Endothelial cell of umbilical vein (primary cell): ENCODE measurements around the gene FLT3. TPM values are rescaled to one million over a fixed set of nuclear protein-coding genes. Genes with fewer than 3 reads are reported as not detected.

Source experiments
- BruUV-seq: library from RNA; stranded (reverse); fragments of 400-500 nt; replicated peaks from 2 replicates; lab custom pipeline; 2021; lab: Mats Ljungman, UMichigan
- CTCF ChIA-PET: fragments of 300-600, 350-600 bp; sonication (Branson Sonifier 250); formaldehyde crosslinking; loops from one replicate; lab custom pipeline; 2021; ENCODE audit warnings: antibody characterized with exemption, inconsistent platforms; lab: Charles Lee
- POLR2A ChIA-PET: fragments of 300-600, 350-600 bp; sonication (Branson Sonifier 250); formaldehyde crosslinking; loops from one replicate; lab custom pipeline; 2021; ENCODE audit warnings: antibody characterized with exemption, inconsistent platforms; lab: Charles Lee
- DNase-seq: peaks from one replicate; pipeline ENCODE4 v3.0.0-alpha.2; 2011; ENCODE audit warnings: low read depth, low spot score
- FAIRE-seq: peaks from 2 replicates; lab custom pipeline; 2011; peaks lifted over from hg19 to GRCh38; lab: Jason Lieb, UNC
- H2AFZ ChIP-seq: 2 replicates; pipeline ENCODE4 v1.6.0; 2012; ENCODE audit warnings: low read depth, low read length, control low read depth, inconsistent platforms
- H3K27ac ChIP-seq: 2 replicates; pipeline ENCODE4 v1.5.1; 2011; ENCODE audit warnings: low read depth, mild to moderate bottlenecking, control low read depth, low read length, moderate library complexity; ENCODE audit not compliant: insufficient read depth
- H3K27me3 ChIP-seq, 2 experiments: 2 replicates each; pipeline versions ENCODE4 v1.6.0 to v1.6.1; 2011; ENCODE audit warnings: low read length in 2 of 2, mixed read lengths in 1 of 2; ENCODE audit not compliant: control insufficient read depth in 2 of 2, insufficient read depth in 2 of 2
- H3K36me3 ChIP-seq, 2 experiments: 2 replicates in 1 of 2; 3 replicates in 1 of 2; pipeline ENCODE4 v1.5.1; 2011; ENCODE audit warnings: low read length in 2 of 2, mild to moderate bottlenecking in 1 of 2, moderate library complexity in 1 of 2; ENCODE audit not compliant: control insufficient read depth in 2 of 2, insufficient read depth in 2 of 2; ENCODE audit errors: extremely low read depth in 1 of 2
- H3K4me1 ChIP-seq: 3 replicates; pipeline ENCODE4 v1.5.1; 2011; ENCODE audit warnings: mild to moderate bottlenecking, low read length; ENCODE audit not compliant: control insufficient read depth, insufficient read depth; ENCODE audit errors: extremely low read depth
- H3K4me2 ChIP-seq: 2 replicates; pipeline ENCODE4 v1.6.1; 2011; ENCODE audit warnings: low read length, control low read depth, mixed read lengths; ENCODE audit not compliant: insufficient read depth
- H3K4me3 ChIP-seq, 3 experiments: fragments of 200-600 bp in 1 of 3; sonication (generic), shearing (Covaris generic) in 1 of 3; replicated peaks in 1 of 3; 2 replicates each; pipeline ENCODE4 v1.5.1; 2011 to 2016; ENCODE audit warnings: control low read depth in 3 of 3, low read length in 3 of 3, mild to moderate bottlenecking in 2 of 3, inconsistent platforms in 1 of 3, low read depth in 1 of 3, moderate library complexity in 1 of 3; ENCODE audit not compliant: insufficient read depth in 1 of 3
- H3K79me2 ChIP-seq: 2 replicates; pipeline ENCODE4 v1.6.0; 2012; ENCODE audit warnings: low read length, inconsistent platforms; ENCODE audit not compliant: control insufficient read depth, insufficient read depth
- H3K9ac ChIP-seq: replicated peaks from 2 replicates; pipeline ENCODE3; 2011; ENCODE audit warnings: low read length, control low read depth; ENCODE audit not compliant: insufficient read depth; ENCODE audit errors: extremely low read depth
- H3K9me1 ChIP-seq: replicated peaks from 3 replicates; pipeline ENCODE4 v1.6.0; 2011; ENCODE audit warnings: mild to moderate bottlenecking, low read length; ENCODE audit not compliant: control insufficient read depth, insufficient read depth; ENCODE audit errors: extremely low read depth
- H3K9me3 ChIP-seq: replicated peaks from 2 replicates; pipeline ENCODE4 v1.5.1; 2012; ENCODE audit warnings: low read length, inconsistent platforms; ENCODE audit not compliant: control insufficient read depth, insufficient read depth
- H4K20me1 ChIP-seq: replicated peaks from 2 replicates; pipeline ENCODE3; 2011; ENCODE audit warnings: mild to moderate bottlenecking, low read length; ENCODE audit not compliant: control insufficient read depth, insufficient read depth; ENCODE audit errors: extremely low read depth
- CTCF ChIP-seq, 2 donors: IDR thresholded peaks; 1 replicate in 1 of 2; 2 replicates in 1 of 2; pipeline ENCODE4 v1.5.1; 2011; ENCODE audit warnings: low read length in 2 of 2, mild to moderate bottlenecking in 2 of 2, moderate library complexity in 2 of 2, control low read depth in 1 of 2, inconsistent platforms in 1 of 2, low read depth in 1 of 2; ENCODE audit not compliant: insufficient read depth in 1 of 2; ENCODE audit errors: extremely low read depth in 1 of 2
- EZH2 ChIP-seq: IDR thresholded peaks from 2 replicates; pipeline ENCODE4 v1.6.1; 2012; ENCODE audit warnings: borderline replicate concordance, low read depth, mild to moderate bottlenecking, moderate library complexity, low read length, inconsistent platforms; ENCODE audit not compliant: severe bottlenecking
- FOS ChIP-seq: IDR thresholded peaks from 2 replicates; pipeline ENCODE4 v1.6.1; 2011; ENCODE audit warnings: mild to moderate bottlenecking, low read length, moderate library complexity, borderline replicate concordance; ENCODE audit not compliant: insufficient read depth
- GATA2 ChIP-seq: IDR thresholded peaks from 2 replicates; pipeline ENCODE4 v1.7.0; 2011; ENCODE audit warnings: low read depth, mild to moderate bottlenecking, moderate library complexity, mixed read lengths, low read length; ENCODE audit not compliant: insufficient read length, insufficient read depth
- JUN ChIP-seq: IDR thresholded peaks from 2 replicates; pipeline ENCODE4 v1.6.1; 2011; ENCODE audit warnings: borderline replicate concordance, low read depth; ENCODE audit not compliant: insufficient read length, insufficient read depth
- MAX ChIP-seq: IDR thresholded peaks from 2 replicates; pipeline ENCODE4 v1.6.1; 2011; ENCODE audit not compliant: insufficient read depth, insufficient read length
- MYC ChIP-seq: IDR thresholded peaks from one replicate; pipeline ENCODE4 v1.6.1; 2011; ENCODE audit warnings: mild to moderate bottlenecking, low read depth, low read length
- POLR2A ChIP-seq: IDR thresholded peaks from 2 replicates; pipeline ENCODE4 v1.6.1; 2012; ENCODE audit warnings: low read depth, mild to moderate bottlenecking, control low read depth, low read length
- POLR2AphosphoS5 ChIP-seq: IDR thresholded peaks from 2 replicates; pipeline ENCODE4 v1.6.1; 2012; ENCODE audit warnings: low read depth, mild to moderate bottlenecking, control low read depth, low read length, moderate library complexity; ENCODE audit not compliant: insufficient read depth
- dilution Hi-C: fragments of 300-500 bp; cut with MboI; formaldehyde crosslinking; loops from one replicate; pipeline ENCODE4 v1.15.0; 2019; ENCODE audit warnings: low sequenced_read_pairs; ENCODE audit not compliant: extremely low pct_ligation_motif_present
- intact Hi-C: fragments of 100-400 bp; cut with micrococcal nuclease; formaldehyde crosslinking; loops from one replicate; pipeline ENCODE4 v1.10.0; 2022
- polyA plus RNA-seq, 4 experiments: library from polyadenylated mRNA; depleted of rRNA in 3 of 4; stranded (reverse) in 3 of 4; unstranded in 1 of 4; fragments of >200 nt; gene quantifications; 2 replicates each; pipeline versions ENCODE4 v1.2.1 to v1.2.3, GENCODE V29; 2011 to 2012; ENCODE audit warnings: missing spikeins in 1 of 4
- total RNA-seq: library from RNA; stranded (reverse); gene quantifications from 2 replicates; pipeline ENCODE4 v1.2.3, GENCODE V29; 2021

The FLT3 gene
- total and polyA plus RNA-seq, 2 donors (not counting 3 experiments of a cell fraction or from before 2014, with no cell fraction given): 0.03 TPM; not detected in 1

- H3K4me2 ChIP-seq: no peak overlapping the region
- no peak overlapping the region for H3K9ac ChIP-seq
- H3K27ac ChIP-seq: no peak overlapping the region
- FAIRE-seq (no peak), DNase-seq (no peak)
- no peaks in the 10 kb centered on the region for H4K20me1 ChIP-seq
- dilution Hi-C loops: no loop called here
- no peaks in the 10 kb centered on the region for H3K79me2 ChIP-seq
- intact Hi-C loops: no loop called here
- H3K9me3 ChIP-seq: no peaks in the 10 kb centered on the region
- H3K36me3 ChIP-seq: no peaks in the 10 kb centered on the region
- BruUV-seq: no TSS peak
- H3K4me1 ChIP-seq: no peaks in the 10 kb centered on the region
- POLR2A ChIA-PET: no interaction called here
- TF ChIP-seq POLR2AphosphoS5 (no peak), CTCF (IDR thresholded peaks at IDR 0.05; ENCODE audit: extremely low read depth in 1 of 2, insufficient read depth in 1 of 2, low read depth in 1 of 2, low read length in 2 of 2) (no peak), MYC (no peak), GATA2 (no peak), EZH2 (no peak), POLR2A (no peak), FOS (no peak), MAX (no peak), JUN (no peak)
- H3K4me3 ChIP-seq: no peak overlapping the region
- H2AFZ ChIP-seq: no peak overlapping the region
- no peaks in the 10 kb centered on the region for H3K9me1 ChIP-seq
- CTCF ChIA-PET: no interaction called here
- H3K27me3 ChIP-seq: peaks cover 0 to 2% of the 10 kb centered on the region in 2 experiments
Measured at GRCh38 chr13:28026508-28026907, 73.9 kb downstream of the FLT3 start.
